ENCODE measurements around the gene NDUFS6. TPM values are rescaled to one million over a fixed set of nuclear protein-coding genes. Genes with fewer than 3 reads are reported as not detected.
"Not testable (repeated sequence)": the region's sequence is repeated elsewhere in the genome, so short reads cannot be mapped to it uniquely, and the experiment has no call there.

NDUFS6 gene
- polyA plus RNA-seq, 4 donors = 48.6 to 81.1 (median 53.8) TPM

- DNase-seq (ENCODE audit: low read depth in 4 of 4, low spot score in 3 of 4) = no peak
These were observed 13.2 kb downstream of the NDUFS6 start for GRCh38 chr5:1814183-1815020.

GRCh38 chr5:1815071-1815786 is 14.0 kb downstream of the NDUFS6 start:
- DNase-seq (ENCODE audit: low read depth in 4 of 4, low spot score in 3 of 4) = no peak

DNA sequence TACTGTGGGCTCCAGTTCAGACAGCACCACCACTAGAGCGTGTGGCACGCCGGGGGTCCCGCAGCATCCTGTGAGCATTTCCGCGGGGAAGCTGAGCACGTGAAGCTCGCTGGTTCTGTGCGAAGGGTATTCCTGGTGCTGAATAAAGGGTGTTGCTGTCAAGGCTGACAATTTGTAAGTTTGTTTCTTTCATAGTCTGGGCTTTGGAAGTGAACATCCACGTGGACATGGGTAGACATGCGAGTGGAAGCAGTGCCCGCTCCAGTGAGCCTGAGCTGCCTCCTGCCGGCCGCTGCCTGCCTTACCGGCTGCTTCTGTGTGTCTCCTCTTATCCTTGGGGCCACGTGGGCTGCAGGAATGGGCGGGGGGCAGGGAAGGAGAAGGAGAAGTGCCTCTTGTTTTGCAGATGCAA is 14.7 kb downstream of the NDUFS6 start:
- no peak for DNase-seq (ENCODE audit: low read depth in 4 of 4, low spot score in 3 of 4)

GRCh38 chr5:1816495-1817089 is 15.4 kb downstream of the NDUFS6 start:
- not testable (repeated sequence) for DNase-seq (ENCODE audit: low read depth in 4 of 4, low spot score in 3 of 4)

GRCh38 chr5:1817261-1818043 is 16.2 kb downstream of the NDUFS6 start:
- DNase-seq (ENCODE audit: low read depth in 4 of 4, low spot score in 3 of 4) = no peak

- DNase-seq (ENCODE audit: low read depth in 4 of 4, low spot score in 3 of 4) = no peak
These were observed 17.6 kb downstream of the NDUFS6 start for GRCh38 chr5:1818784-1819183.

DNA sequence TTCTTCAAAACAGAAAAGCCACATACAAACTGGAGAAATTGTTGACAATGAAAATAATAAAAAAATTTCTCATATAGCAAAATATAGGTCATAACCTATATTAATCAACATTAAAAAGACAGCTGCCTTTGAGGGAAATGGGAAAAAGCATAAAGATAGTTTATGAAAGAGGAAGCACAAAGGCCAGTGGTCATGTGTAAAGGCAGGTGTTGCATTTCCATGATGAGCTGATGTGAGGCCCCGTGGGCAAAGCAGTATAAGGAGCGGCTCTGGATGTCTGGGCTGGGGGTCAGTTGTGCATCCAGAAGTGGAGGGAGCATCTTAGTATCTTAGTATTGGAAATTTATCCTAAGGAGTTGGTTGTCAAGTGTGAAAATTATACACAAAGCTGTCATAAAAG is 18.3 kb downstream of the NDUFS6 start:
- DNase-seq (ENCODE audit: low read depth in 4 of 4, low spot score in 3 of 4) = no peak

DNA sequence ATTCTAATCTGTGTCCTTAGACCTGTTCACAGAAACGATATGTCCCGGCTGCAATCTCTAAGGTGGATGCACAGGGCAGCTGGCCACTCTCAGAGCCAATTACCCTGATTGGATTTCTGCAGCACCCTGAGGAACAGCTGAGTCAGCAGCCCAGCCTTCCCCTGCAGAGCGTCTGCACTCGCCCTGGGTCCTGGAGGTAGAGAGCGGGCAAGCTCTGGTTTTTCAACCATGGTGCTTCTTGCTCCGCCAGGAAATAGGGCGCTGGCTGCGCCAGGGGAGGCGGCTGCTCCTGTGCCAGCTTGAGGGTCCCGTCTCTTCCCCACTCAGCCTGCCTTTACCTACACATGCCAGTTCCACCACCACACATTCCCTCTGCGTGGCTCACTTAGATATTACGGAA is 19.2 kb downstream of the NDUFS6 start:
- DNase-seq (ENCODE audit: low read depth in 4 of 4, low spot score in 3 of 4) = no peak

- DNase-seq (ENCODE audit: low read depth in 4 of 4, low spot score in 3 of 4) = no peak
These were observed 19.7 kb downstream of the NDUFS6 start for GRCh38 chr5:1820926-1821325.

DNA sequence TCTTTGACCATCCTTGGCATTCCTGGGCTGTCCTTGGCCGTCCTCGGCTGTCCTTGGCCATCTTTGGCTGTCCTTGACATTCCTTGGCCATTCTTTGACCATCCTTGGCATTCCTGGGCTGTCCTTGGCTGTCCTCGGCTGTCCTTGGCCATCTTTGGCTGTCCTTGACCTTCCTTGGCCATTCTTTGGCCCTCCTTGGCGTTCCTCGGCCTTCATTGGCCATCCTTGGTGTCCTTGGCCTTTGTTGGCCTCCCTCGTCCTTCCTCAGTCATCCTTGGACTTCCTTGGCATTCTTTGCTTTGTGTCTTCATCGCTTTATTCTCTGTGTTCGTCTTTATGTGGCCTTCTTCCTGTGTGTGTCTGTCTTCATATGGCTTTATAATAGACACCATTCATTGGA is 20.7 kb downstream of the NDUFS6 start:
- no peak for DNase-seq (ENCODE audit: low read depth in 4 of 4, low spot score in 3 of 4)

DNA sequence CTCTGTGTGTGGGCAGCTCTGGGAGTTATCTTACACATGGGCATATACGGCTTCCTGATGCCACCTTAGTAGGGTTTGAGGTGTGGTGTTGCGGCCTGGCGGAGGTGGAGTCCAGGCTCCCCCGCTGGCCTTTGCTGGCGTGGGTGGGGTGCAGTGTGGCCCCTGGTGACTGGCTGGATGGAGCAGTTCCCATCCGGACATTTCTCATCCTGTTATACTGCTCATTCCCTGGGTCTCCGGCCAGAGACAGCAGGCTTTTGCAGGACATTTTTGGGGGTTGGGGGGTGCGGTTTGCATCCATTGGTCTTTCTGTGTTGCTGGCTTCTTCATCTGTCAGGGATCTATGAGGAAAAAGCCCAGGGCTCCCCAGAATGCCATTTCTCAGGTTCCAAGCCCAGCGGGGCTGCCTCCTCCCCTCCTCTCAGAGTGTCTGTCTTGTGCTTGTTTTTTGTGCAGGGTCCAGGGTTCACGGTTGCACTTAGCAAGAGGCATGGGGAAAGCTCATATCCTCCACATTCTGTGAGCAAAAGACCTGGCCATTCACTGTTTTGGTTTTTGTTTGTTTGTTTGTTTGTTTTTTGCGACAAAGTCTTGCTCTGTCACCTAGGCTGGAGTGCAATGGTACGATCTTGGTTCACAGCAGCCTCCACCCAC is 22.3 kb downstream of the NDUFS6 start:
- no peak for DNase-seq (ENCODE audit: low read depth in 4 of 4, low spot score in 3 of 4)

GRCh38 chr5:1824109-1824821 is 23.1 kb downstream of the NDUFS6 start:
- no peak for DNase-seq (ENCODE audit: low read depth in 4 of 4, low spot score in 3 of 4)

DNA sequence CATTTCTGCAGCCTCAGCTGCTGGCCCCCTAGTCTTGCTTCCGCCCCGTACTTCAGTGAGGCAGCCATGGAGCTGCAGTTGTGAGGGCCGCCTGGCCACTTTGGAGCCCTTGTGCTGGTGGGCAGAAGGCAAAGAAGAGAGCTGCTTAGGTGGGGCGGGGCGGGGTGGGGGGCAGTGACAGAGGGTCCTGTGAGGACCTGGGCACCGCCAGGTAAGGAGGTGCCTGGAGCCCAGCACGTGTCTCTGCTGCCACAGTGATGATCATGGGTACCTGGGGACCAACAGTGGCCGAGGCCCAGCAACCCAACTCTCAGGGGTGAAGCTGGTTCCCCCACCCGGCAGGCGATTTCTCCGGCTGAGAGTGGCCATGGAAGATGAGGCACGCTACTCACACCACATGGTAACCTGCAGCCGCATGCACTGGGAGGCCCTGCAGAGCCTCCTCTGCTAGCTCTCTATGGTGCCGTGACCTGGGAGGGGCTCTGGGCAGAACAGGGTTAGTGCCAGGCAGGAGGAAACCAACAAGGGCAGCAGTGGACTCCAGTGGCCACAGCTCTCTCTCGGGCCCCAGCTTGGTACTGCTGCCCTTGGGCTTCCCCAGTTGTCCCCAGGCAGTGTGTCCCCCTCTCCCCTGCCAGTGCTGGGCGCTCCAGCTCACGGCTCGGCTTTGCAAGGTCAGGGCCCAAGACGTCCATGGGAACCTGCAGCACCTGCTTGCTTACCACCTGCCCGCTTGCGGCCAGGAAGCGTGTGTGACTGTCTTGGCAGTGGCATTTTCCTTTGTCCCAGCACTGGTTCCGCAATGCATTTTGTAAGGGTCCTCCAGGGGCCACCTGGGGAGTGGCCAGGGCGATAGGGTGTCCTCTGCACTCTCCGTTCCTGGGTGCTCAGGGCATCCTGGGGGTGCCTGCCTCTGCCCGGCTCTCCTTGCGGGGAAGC is 24.0 kb downstream of the NDUFS6 start:
- no peak for DNase-seq (ENCODE audit: low read depth in 4 of 4, low spot score in 3 of 4)

- DNase-seq (ENCODE audit: low read depth in 4 of 4, low spot score in 3 of 4) = no peak
These were observed 25.2 kb downstream of the NDUFS6 start for GRCh38 chr5:1826235-1826980.

DNA sequence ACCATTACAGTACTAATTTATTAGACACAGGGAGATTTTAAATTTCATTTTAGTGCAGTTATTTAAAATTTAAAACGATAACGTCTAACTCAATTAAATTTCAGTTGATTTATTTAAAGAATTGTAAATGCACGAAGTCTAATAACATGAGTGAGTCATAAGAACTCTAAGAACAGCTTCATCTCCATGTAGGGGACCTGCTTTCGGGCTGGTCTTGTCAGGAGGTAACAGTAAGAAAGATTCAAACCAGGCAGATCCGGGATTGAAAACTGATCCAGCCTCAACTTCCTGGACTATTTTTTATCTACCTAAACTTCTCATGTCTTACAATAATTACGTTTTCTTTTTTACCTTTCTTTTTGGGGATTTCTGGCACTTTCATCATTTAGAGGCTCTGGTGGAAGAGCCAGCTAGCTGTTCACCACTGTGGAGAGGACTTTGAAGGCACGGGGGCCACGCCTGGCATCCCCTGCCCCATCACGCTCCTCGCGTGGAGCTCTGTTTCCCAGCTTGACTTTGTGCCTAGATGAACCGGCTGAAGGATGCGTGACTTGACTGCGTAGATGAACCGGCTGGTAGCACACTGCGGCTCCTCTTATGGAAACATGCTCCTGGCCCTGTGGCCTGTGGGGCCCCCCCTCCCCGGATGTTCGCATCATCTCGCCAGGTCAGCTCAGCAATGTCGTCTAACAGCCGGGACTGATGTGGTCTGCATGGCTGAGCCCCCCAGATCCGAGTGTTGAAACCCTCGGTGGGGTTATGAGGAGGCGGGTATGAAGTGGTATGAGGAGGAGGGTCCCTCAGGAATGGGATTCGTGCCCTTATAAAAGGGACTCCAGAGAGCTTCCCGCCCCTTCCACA is 26.0 kb downstream of the NDUFS6 start:
- no peak for DNase-seq (ENCODE audit: low read depth in 4 of 4, low spot score in 3 of 4)

DNA sequence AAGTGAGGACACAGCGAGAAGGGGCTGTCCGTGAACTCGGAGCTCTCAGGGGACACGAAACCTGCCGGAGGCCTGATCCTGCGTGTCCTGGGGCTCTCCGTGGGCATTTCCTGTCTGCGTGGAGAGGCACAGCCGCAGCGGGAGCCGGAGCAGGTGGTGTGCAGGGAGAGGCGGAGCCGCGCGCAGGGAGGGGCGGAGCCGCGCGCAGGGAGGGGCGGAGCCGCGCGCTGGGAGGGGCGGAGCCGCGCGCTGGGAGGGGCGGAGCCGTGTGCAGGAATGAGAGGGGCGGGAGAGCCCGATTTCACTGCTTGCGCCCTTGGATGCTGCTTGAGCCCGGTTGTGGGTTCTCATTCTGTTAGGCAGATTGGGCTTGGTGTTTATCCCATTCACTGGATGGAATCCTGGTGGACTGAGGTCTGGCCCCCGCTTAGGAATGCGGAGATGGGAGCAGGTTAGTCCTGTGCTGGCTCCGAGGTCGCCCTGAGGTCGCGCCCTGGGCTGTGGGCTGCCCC is 26.7 kb downstream of the NDUFS6 start:
- no peak for DNase-seq (ENCODE audit: low read depth in 4 of 4, low spot score in 3 of 4)
